OCI-LY7 (cell line): ENCODE measurements around the gene ULK3.

Experiments used
- EZH2phosphoT487 ChIP-seq: fragments of 200-600 bp; sonication (generic); IDR thresholded peaks from 2 replicates; pipeline ENCODE4 v1.6.1; 2018; ENCODE audit warnings: low read depth, borderline replicate concordance, mild to moderate bottlenecking, mixed run types, antibody characterized with exemption, low read length, moderate library complexity, mixed read lengths
- TF ChIP-seq, protein P1 (sequence below): fragments of 200-600 bp; sonication (generic); conservative IDR thresholded peaks from 2 replicates; pipeline ENCODE4 v1.5.1; 2014; ENCODE audit warnings: mild to moderate bottlenecking, antibody characterized with exemption, low read length, moderate library complexity, mixed read lengths

DNA sequence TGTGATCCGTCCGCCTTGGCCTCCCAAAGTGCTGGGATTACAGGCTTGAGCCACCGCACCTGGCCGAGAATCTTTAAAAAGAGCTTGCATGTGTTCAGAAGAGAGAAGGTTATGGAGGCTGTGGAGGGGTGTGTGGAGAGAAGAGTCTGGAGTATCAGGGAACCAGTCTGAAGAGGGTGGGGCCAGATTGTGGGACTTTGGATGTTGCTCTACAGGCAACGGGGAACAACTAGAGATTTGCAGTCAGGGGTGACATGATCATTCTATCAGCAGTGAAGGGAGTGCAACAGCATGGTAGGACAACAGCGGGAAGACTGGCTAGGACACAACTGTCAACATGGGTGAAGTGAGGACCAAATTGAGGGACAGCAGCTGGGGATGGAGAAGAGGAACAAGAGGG lies 21.3 kb upstream of the ULK3 start:
- TF ChIP-seq, protein P1, sequence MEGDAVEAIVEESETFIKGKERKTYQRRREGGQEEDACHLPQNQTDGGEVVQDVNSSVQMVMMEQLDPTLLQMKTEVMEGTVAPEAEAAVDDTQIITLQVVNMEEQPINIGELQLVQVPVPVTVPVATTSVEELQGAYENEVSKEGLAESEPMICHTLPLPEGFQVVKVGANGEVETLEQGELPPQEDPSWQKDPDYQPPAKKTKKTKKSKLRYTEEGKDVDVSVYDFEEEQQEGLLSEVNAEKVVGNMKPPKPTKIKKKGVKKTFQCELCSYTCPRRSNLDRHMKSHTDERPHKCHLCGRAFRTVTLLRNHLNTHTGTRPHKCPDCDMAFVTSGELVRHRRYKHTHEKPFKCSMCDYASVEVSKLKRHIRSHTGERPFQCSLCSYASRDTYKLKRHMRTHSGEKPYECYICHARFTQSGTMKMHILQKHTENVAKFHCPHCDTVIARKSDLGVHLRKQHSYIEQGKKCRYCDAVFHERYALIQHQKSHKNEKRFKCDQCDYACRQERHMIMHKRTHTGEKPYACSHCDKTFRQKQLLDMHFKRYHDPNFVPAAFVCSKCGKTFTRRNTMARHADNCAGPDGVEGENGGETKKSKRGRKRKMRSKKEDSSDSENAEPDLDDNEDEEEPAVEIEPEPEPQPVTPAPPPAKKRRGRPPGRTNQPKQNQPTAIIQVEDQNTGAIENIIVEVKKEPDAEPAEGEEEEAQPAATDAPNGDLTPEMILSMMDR, result no peak
- TF ChIP-seq EZH2phosphoT487, result no peak
